Fibroblast of peridontal ligament (primary cell): ENCODE measurements around the gene STIM2.

Experiments
- DNase-seq: peaks from one replicate; pipeline ENCODE4 v3.0.0-alpha.2; 2010; ENCODE audit errors: extremely low read depth

STIM2 gene

DNA sequence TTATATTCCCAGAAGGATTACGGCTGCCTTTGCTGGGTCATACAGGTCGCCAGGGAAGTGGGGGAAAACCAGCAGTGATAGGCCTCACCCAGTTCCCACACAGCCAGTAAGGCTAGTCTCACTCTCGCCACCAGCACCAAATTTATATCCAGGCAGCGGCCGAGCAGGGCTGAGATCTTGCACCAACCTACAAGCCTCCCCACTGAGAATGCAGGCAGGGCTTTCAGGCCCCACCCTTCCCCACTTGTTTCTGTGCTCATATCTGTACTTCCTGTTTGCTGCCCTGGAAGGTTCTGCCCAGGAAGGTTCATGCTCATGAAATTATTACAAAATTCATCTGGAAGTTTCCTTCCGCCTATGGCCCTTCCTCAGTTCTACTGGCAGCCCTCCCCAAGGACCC is 179.7 kb downstream of the STIM2 start:
- DNase-seq: no peak

- no peak for DNase-seq
Observed at GRCh38 chr4:27042411-27042810, 181.8 kb downstream of the STIM2 start.

DNA sequence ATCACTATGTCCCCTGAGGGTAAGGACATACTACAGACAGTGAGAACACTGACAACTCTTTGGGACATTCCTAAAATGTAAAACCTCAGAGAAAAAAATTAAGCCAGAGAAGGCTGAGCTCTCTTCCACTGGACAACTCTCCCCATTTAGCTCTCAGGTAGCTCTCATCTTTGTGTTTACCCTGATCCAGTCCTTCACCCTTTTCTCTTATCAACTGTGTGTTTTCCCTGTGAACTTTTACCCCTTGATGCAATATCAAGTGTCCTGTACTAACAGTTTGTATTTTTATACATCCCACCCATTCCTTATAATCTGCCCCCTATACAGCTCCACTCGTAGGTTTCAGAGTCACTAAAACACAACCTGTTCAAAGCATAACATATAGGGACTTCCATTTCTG is 182.6 kb downstream of the STIM2 start:
- DNase-seq: no peak

GRCh38 chr4:27046851-27047250 is 186.2 kb downstream of the STIM2 start:
- no peak for DNase-seq

DNA sequence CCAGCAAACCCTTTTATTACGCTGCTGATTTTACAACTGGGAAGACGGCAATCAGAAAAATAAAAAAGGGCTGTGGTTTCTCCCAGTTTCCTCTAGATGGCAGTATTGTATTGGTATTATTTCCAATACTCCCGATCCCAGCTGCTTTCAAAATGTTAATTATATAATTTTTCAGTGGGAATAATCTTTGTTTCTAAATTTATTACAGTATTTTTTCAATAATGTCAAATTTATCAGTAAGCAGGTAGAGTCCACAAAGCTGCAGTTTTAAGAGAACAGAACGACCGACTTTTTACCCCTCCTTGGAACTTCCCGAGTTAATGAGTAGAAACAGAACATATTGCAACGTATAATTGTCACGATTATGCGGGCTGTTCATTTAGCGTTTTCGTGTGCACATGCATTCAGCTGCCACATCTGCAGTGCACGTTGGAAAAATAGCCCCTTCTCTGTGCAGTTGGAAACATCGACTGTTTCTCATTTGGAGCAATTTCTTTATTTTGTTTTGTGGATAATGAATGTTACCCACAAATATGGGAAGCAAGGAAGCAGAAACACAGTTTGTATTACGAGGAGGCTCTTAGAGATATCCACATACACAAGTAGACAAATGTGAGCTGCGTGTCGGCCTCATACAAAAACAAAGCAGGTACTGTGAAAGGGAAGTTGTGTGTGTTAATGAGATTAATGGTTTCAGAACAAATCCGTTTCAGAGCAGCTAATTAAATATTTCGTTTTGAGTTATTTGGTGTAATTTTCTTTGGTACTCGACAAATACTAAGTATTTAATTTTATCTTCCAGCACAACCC is 188.0 kb downstream of the STIM2 start:
- peak; percentile 52 for DNase-seq

DNA sequence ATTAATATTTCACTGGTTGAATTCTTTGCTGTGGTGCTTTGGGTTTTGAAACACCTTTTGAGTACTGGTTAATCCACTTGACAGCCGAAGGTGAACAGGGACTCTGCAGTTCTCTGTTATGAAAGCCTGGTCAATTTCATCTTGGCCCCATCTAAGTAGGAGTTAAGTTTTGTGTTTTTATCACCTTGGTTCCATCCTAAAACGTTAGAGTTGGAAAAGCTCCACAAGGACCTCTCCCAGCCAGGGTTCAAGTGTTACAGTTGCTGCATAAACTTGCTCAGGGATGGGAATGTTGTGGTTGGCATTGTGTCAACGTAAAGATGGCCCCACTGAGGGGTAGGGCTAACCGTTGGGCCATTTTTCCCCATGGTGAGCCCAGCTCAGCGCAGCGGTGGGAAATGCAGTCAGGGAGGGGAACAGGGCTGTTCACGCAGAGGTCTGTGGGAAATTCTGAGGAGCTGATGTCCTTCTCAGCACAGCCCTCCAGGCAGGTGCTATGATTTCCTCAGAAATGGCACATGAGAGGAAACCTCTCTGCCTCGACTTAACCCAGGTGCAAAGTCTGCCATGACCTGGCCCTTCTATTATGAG is 188.7 kb downstream of the STIM2 start:
- no peak for DNase-seq

DNA sequence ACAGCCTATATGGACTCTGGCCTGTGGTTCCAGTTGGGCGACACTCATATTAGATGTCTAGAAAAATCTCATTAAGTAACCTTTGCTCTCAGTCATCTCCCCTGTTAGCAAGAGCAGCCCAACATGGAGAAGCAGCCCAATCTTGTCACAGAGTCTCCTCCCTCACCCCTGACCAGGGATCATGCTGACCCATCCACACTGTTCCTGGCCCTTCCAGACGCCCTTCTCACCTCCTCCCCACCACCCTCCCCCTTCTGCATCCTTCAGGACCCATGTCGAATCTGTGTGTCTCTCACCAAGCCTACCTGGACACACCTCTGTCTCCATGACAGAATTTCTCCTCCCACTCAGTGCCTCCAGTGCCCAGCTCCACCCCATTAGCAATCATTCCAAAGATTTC is 190.1 kb downstream of the STIM2 start:
- no peak for DNase-seq

DNA sequence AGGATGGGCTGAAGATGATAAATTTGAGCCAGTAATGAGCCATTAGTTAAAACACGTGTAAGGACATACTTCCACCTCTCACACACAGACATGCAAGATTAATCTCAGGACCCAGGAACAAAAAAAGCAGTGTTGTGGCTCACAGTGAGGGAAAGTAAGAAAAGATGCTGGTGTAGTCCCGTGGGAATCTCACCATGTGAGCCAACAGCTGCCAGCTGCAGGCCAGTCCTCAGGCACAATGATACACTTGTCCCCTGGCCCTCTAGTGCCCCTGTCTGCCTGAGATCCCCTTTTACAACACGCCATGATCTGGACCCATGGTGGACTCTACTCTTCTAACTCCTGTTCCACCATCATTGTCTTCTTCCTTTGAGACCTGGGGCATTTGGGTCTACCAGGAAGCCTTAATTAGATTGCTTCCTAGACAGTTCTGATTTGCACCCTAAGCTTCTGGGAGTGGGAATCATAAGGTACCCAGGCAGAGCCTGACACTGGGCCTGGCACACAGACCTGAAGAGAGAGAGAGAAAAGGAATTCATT is 194.7 kb downstream of the STIM2 start:
- no peak for DNase-seq

DNA sequence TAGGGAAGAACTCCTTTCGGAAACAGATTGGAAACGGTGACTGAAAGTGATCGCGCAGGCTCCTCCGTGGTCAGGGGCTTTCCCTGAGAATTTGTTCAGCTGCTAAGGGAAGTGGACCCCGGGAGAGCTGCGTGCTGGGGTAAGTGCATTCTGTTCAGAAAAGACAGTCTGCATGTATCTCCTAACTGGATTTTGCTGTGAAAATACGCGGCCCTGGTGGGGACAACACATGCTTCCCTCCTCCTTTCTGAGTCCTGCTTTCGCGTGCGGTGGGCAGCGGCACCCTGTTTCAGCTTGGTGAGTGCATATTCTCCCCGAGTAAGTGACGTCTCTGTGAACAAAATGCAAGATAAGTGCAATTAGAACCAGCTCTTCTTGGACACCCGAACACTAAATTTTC is 195.6 kb downstream of the STIM2 start:
- DNase-seq: no peak

DNA sequence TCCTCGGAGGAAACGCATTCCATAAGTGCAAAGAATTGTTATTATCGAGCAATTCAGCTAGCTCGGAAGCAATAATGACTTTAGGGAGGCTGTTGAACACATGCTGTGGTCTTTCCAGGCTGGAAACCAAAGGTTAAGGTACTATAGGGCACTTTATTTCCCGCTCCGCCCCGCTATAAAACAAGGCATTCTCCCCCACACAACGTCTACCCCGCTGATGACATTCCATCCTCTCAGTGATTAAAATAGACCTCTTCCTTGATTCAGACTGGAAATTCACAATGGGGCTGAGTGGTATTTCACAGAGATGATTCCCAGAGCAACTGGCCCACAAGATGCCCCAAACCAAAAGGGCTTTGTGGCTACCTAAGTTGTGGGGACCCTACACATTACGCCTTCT is 196.4 kb downstream of the STIM2 start:
- DNase-seq: no peak

GRCh38 chr4:27057662-27058061 is 197.0 kb downstream of the STIM2 start:
- DNase-seq: no peak

- no peak for DNase-seq
Observed at GRCh38 chr4:27058819-27059406, 198.3 kb downstream of the STIM2 start.

- no peak for DNase-seq
Observed at GRCh38 chr4:27059446-27059845, 198.8 kb downstream of the STIM2 start.

- no peak for DNase-seq
Observed at GRCh38 chr4:27062256-27062655, 201.6 kb downstream of the STIM2 start.

DNA sequence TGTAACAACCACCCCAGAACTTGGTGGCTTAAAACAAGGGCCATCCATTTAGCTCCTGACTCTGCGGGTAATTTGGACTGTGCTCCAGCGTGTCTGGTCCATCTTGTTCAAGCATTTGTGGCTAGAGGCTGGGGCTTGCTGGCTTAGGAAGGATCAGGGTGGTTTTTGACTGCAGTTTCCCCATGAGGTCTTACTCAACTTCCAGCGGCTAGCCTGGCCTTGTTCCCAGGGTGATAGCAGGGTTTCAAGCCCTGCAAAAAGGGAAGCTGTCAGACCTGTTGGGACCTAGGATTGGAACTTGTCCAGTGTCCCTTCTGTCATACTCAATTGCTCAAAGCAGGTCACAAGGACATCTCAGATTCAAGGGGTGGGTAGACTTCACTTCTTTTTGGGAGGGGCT is 205.9 kb downstream of the STIM2 start:
- DNase-seq: no peak

GRCh38 chr4:27068151-27068867 is 207.7 kb downstream of the STIM2 start:
- DNase-seq: no peak
